Effector CD4-positive, alpha-beta T cell (primary cell): ENCODE data around the gene SPACDR.

Experiments
- DNase-seq: peaks from one replicate; pipeline ENCODE4 v3.0.0-alpha.2; 2020

Gene SPACDR

GRCh38 chr7:100433592-100434296 is 30.3 kb downstream of the SPACDR start:
- no peak for DNase-seq

- DNase-seq = no peak
Observed at GRCh38 chr7:100433276-100433591, 30.8 kb downstream of the SPACDR start.

- DNase-seq = no peak
Observed at GRCh38 chr7:100432621-100433275, 31.3 kb downstream of the SPACDR start.

DNA sequence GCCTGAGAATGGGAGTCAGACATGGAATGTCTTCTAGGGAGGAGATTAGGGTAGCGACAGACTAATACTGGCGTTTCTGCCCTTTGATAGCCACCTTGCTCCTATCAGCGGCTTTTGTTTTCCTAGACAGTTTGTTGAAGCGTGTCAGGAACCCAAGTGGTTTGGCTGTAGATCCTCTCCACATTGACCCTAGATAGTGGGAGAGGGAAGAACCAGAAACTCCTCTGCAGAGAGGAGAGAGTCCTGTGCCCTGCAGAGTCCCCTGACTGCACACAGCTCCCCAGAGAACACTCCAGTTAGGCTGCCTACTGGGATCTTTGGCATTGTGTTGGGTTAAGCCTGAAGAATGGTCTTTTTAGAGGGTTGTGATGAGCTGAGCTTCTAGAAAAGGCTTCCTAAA is 32.0 kb downstream of the SPACDR start:
- DNase-seq = no peak

- DNase-seq = no peak
Observed at GRCh38 chr7:100431286-100431735, 32.7 kb downstream of the SPACDR start.

- peak; percentile 29 for DNase-seq
Observed at GRCh38 chr7:100430493-100431285, 33.4 kb downstream of the SPACDR start.

- peak; percentile 95 for DNase-seq
Observed at GRCh38 chr7:100429637-100430492, 34.2 kb downstream of the SPACDR start, which contains the start of gene MEPCE. MEPCE (plus strand) TSS chr7:100429831; CDS start chr7:100430019, 188 bp downstream.

DNA sequence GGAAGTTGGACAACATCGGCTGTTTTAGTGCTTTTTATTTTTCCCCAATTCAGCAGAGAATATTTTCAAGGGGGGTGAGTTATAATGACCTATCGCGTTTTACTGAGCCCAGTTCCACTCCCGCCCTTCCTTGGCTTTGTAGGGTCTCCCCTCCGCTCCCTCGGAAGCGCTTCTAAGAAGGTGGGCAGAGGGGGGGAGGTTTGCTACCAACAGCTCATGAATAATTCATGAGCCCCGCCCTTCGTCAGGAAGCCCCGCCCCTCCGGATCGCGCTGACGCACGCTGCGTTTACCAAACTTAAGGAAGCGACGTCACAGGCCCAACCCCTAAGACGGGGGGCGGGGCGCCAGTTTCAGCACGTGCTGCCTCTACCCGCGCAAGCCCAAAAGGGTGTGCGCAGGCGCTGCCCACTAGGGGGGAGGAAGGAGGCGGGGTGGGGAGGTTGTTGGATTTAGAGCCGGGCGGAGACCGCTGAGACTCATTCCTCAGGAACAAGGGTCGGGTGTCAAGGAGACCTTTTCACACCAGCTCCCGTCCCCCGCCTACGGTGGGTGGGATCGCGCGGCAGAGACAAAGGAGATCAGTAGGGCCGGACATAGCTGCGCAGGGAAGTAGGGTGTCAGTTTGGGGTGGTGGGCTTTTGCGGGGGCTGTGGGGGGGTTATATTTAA is 35.0 kb downstream of the SPACDR start:
- DNase-seq = peak; percentile 100

DNA sequence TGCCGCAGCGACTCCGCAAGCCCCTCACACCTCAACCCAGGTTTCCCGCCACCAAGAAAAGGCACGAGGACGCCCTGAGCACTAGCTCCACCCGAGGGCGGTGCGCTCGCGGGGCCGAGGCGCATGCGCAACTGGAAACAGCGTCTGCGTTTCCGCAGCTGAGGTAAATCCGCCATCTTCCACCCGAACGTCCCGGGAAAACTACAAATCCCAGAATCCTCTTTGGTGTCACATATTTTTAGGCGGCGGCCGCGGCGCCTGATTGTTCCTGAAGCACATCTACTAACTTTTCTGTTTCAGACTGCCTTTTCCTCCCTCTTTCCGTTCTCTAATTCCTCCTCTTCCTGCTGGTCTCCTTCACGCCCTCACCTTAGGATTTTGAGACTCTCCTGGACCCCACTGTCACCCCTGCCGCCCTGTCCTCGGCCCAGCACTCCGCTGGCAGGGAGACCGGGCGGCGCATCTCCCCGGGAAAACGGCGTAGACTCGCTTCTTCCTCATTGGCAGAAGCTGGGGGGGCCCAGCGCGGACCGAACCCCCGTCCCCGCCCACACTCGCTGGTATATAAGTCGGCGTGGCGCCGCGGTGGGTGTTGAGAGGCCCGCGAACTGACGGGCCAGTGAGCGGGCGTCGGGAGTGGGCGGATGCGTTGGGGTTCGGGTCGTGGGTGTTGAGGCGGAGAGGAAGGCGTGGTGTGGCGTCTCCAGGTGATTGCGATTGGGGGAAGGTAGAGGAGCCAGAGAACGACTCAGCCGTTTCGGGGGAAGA is 35.7 kb downstream of the SPACDR start, which contains the start of gene ZCWPW1:
TSS of gene ZCWPW1 (minus strand) at position 505 of the 768 bp plus-strand sequence. CDS start 8,054 bp downstream, outside the sequence.
- DNase-seq = peak; percentile 94

- no peak for DNase-seq
Observed at GRCh38 chr7:100427762-100428198, 36.3 kb downstream of the SPACDR start.

GRCh38 chr7:100426516-100426915 is 37.5 kb downstream of the SPACDR start:
- DNase-seq = no peak

DNA sequence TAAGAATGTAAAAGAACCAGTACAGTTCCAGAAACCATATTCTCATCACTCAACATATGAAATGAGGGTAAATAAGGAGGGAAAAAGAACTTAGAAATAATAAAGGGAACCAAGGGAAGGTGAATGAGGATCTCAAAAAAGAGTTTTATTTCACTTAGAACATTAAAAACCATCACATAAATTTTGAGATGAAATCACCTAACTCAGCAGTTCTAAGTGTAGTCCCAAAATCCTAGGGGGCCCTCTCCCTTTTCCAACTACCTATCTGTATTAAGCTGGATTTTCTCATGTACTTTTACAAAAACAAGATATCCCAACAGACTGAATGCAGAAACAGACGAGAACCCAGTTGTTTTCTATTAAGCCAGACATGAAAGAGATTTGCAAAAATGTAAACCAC is 38.7 kb downstream of the SPACDR start:
- no peak for DNase-seq

DNA sequence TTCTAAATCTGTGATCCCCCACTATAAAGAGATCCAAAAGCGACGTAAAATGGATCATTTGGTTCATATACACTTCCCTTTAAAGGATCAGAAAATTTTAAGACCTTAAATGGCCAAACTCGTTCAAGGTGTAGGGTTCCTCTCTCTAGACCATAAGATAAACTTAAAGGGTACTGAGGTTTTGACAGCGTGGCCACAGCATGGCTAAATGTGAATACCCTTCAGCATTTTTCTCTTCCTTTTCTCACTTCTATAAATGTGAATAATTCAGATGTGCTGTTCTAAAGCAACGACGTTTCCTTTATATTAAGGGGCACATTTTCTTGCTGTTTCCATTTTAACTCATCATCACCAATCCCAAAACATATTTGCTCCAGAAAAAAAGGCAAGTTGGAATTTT is 40.7 kb downstream of the SPACDR start:
- no peak for DNase-seq

- no peak for DNase-seq
Observed at GRCh38 chr7:100419660-100420226, 44.3 kb downstream of the SPACDR start.

GRCh38 chr7:100418930-100419659 is 45.0 kb downstream of the SPACDR start:
- no peak for DNase-seq

GRCh38 chr7:100415448-100415847 is 48.6 kb downstream of the SPACDR start:
- DNase-seq = no peak

DNA sequence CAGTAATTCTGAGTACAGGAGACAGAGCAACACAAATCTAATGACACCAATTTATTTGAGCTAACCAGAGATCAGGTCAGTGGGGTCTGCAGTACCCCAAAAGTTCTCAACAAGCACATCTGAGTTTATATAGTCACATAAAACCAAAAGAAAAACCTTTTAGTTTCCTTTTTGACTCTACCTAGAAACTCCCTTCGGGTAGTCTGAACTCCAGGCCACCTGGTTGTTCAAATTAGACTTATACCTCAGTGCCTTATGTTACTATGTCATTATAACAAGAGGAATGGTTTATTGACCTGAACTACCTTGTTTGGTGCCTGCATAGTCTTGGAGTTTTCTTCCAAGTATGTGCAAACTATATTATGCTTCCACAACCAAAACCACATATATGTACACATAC is 50.2 kb downstream of the SPACDR start:
- no peak for DNase-seq

DNA sequence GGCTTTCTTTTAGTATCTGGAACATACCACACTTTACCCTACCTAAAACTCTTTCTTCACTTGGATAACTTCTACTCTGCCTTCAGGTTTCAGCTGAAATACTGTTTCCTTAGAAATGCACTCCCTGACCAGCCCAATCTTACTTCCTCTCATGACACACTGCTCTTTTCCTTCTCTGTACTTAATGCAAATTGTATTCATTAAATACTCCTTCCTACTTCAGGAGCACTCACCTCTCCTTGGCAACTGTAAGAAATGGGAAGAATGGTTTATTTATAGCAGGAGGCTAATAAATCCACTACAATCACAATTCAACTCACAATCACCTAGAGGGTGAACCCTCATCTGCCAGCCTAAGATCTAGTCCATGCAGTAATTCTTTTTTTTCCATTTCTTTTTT is 50.7 kb downstream of the SPACDR start:
- no peak for DNase-seq

- no peak for DNase-seq
Observed at GRCh38 chr7:100411101-100411500, 53.0 kb downstream of the SPACDR start.
